Measurements from ENCODE around the gene SLC7A4.
A peak's percentile ranks its signal among the peaks of the same experiment; 100 is the strongest.
"Not testable (repeated sequence)": the region's sequence is repeated elsewhere in the genome, so short reads cannot be mapped to it uniquely, and the experiment has no call there.

The SLC7A4 gene

GRCh38 chr22:21064917-21065864 is 32.8 kb upstream of the SLC7A4 start:
- DNase-seq: no peak

GRCh38 chr22:21064425-21064824 is 32.1 kb upstream of the SLC7A4 start:
- DNase-seq: not testable (repeated sequence)

DNA sequence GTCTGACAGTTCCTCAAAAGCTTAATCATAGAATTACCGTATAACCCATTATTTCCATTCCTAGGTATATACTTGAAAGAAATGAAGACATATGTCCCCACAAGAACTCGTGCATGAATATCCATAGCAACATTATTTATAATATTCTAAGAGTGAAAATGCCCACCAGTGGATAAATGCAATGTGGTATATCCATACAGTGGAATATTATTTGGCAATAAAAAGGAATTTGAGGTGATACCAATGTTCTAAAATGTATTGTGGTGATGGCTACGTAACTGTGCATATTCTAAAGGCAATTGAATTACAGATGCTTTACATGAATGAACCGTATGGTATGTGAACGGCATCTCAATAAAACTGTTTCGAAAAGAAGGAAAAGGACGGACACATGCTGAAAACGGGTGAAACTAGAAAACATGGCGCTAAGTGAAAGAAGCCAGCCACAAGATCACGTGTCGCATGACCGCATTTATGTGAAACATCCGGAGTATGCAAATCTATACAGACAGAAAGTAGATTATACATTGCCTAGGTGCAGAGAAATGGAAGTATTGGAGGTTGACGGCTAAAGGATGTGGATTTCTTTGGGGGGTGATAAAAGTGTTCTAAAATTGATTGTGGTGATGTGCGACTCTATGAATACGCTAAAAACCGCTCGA is 29.4 kb upstream of the SLC7A4 start:
- not testable (repeated sequence) for DNase-seq

DNA sequence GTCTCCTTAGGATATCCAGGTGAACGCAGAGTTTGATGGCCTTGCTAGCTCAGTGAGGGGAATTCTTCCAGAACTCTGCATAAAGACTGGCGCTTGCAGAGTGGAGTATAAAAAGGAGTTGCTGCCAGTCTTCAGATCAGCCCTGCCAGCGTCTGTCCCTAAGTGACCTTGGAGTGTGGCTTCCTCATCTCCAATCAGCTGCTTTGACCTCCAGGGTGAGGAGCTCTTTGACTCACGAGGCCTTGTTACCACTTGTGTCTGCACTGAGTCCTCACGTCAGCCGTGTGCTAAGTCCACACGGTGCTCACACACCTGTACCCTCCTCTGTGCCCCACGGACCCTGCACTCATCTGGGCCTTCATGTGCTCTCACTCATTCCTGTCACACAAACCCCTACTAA is 28.0 kb upstream of the SLC7A4 start:
- DNase-seq: not testable (repeated sequence)

GRCh38 chr22:21055880-21056319 is 23.5 kb upstream of the SLC7A4 start:
- DNase-seq: no peak

- DNase-seq: no peak
Observed at GRCh38 chr22:21055564-21055834, 23.1 kb upstream of the SLC7A4 start.

DNA sequence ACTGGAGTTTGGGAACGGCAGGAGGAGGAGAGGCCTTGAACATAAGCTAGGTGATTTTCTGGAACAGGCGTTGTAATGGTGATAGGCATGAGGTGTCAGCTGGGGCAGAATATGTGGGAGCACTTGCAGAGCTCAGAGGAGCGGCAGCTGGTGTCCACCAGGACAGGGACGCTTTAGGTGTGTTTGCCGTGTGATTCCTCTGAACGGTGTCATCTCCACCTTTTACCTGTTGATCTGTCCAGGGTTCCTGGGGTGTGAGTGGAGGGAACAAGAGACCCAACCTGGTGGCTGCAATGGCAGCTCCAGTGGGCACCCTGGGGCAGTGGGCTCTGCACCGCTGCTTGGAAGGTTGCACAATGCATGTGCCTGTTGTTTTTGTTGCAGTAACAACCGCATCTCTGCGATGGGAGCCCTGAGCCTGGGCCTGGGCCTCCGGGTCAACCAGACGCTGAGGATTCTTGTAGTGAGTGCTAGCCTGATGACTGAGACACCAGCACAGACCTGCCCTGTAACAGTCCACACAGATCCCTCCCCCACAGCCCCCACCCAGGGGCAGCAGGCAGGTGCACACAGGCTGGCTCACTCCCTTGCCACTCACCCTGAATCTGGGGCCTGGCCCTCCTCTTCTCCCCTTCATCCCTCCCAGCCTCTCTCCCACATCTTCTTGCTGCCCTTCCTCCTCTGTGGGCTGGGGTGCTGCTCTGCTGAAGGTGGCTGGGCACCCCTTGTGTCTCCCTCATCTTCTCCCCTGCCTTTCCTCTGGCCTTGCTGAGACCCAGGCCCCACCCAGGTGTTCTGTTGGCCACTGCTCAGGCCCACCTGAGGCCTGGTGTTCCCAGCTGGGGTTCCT is 22.6 kb upstream of the SLC7A4 start:
- DNase-seq: no peak

- DNase-seq: no peak
Observed at GRCh38 chr22:21054046-21054713, 21.8 kb upstream of the SLC7A4 start.

DNA sequence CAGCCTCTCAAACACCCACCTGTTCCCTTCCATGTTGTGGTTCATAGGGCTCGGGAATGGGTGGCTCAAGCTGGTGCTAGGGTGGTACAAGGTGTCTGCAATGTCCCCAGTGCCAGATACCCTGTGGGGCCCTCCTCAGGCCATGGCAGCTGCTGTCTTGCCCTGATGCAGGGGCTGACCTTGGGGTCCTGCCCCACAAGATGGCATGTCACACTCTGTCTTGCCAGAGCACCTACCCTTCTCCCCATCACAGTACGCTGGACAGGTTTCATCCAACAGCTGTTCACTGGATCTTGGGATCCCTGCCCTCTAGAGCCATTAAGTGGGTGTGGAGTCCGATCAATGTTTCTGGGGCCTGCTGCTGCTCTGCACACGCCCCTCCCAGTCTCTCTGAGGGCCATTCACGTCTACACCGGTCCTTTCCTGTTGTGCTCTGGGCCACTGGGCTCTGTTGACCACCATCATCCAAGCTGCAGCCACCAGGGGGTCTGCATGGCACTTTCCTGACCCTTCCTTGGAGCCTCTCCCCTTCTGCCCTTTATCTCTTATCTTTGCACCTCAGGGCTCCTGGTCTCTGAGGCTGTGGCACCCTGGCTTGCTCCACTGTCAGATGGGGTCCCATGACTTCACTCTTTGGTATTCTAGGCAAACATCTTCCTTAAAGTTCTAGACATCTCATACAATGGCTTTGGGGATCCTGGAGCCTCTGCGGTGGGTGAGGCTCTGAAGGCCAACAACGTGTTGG is 20.5 kb upstream of the SLC7A4 start:
- DNase-seq: no peak

GRCh38 chr22:21051831-21052400 is 19.6 kb upstream of the SLC7A4 start:
- no peak for DNase-seq

DNA sequence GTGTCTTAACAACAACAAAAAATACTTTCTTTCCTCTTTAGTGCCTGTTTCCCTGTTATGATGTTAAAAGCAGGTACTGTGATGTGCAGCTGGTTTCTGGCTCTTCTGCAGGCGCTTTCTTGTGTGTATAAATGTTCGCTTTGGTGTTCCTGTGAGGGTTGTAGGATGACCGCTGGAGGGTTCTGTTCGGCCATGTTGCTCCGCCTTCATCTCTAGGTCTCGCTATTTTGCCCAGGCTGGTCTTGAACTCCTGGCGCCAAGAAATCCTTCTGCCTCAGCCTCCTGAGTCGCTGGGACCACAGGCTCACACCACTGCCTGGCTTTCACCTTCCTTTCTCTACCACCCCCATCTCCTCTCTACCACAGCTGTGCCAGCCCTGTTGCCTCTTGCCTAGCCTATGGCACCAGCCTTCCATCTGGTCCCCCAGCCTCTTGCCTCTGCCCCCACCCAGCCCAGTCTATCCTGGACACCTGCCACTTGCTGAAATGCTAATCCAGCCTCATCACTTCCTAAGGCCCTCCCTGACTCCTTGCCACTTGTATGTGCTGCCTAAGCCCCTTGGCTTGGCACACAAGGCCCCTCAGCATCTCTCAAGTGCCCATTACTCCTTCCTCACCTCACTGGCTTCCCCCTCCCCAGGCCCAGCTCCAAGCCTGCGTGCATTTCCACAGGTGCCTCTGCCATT is 18.9 kb upstream of the SLC7A4 start:
- DNase-seq: no peak

GRCh38 chr22:21048965-21049364 is 16.6 kb upstream of the SLC7A4 start:
- not testable (repeated sequence) for DNase-seq

DNA sequence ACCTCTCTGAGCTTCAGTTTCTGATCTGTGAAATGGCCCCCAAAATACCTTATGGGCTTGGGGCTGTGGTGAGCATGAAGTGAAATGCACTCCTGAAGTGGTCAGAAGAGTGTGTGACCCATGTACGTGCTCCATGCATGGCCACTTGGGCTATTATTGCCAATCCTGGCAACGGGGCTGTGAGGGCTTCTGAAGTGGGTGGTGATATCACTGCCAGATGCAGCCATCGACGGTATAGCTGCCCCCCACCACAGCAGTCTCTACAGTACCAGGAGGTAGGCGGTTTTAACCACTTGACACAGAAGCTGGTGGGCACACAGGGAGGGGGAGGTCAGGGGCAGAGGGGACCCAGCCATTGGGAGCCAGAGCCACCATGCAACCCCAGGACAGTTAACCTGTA is 16.1 kb upstream of the SLC7A4 start:
- not testable (repeated sequence) for DNase-seq

GRCh38 chr22:21047730-21048129 is 15.4 kb upstream of the SLC7A4 start:
- DNase-seq: no peak

DNA sequence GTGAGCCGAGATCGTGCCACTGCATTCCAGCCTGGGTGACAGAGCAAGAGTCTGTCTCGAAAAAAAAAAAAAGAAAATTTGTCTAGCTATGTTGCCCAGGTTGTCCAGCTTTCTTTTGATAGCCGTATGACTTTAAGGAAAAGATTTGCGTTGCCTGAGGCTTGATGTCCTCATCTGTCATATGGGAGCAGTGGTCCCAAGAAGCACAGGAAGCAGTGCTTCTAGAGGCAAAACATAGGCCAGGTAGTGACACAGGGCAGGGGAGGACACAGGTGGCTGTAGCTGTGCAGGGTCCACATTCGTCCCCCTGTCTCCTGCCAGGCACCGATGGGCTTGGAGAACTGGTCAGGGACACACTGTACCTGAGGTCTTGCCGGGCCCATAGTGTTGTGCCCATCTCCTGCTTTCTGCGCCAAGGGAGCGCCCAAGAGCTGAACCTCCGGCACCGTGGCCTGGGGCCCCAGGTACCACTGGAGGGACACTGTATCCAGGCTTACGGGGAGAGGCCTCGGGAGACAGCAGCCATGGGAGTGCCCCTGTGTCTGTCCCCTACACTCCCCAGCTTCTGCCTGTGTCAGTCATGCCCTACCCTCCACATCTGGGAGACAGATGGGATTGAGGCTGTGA is 14.8 kb upstream of the SLC7A4 start:
- DNase-seq: no peak

DNA sequence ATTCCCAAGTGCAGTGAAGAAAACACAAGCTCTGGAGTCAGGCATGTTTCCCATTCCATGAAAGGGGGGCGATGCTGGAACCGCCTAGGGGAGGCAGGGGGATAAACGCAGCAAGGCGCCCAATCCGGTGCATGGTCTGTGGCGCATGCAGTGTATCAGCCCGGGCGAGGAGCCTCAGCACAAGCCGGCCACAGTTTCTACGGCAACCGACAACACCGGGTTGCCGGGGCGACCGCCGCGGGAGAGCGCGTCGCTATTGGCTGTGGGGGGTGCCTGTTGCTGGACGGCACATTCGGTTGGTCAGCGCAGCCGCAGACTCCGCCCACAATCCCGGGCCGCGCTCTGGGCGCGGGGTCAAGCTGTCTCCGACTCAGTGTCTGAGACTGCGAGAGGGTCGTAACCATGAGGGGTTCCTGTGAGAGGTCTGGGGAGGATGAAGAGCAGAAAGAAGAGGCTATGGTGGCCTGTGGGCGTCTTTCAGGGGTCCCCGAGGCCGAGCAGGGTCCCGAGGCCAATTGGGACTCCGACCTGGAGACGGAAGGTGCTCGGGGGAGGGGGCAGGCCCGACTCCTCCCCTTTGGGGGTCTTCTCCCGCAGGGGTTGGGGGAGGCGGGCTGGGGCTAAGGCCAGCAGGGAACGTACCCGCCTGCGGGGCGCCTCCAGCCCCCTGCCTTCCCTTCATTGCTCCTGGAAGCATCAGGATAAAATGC is 13.4 kb upstream of the SLC7A4 start, which contains the start of gene LRRC74B:
TSS of gene LRRC74B (plus strand) at position 362 of the 710 bp plus-strand sequence. CDS start at position 403, 41 bp downstream.
- peak; percentile 35 to 94 (median 84) for DNase-seq

- DNase-seq: peak in 17 of 58 donors; percentile 8 to 46 (median 31)
Observed at GRCh38 chr22:21044931-21045584, 12.7 kb upstream of the SLC7A4 start.

Data from anterior cingulate cortex (tissue), 58 donors.